OCI-LY7 (cell line): Measurements from ENCODE around the gene MAPRE2.

Source experiments
- CTCF ChIP-seq: fragments of 200-600 bp; sonication (generic); conservative IDR thresholded peaks from 2 replicates; pipeline ENCODE4 v1.5.1; 2014; ENCODE audit warnings: mild to moderate bottlenecking, antibody characterized with exemption, low read length, moderate library complexity, mixed read lengths
- EZH2phosphoT487 ChIP-seq: fragments of 200-600 bp; sonication (generic); IDR thresholded peaks from 2 replicates; pipeline ENCODE4 v1.6.1; 2018; ENCODE audit warnings: low read depth, borderline replicate concordance, mild to moderate bottlenecking, mixed run types, antibody characterized with exemption, low read length, moderate library complexity, mixed read lengths

GRCh38 chr18:35161485-35161884 lies 120.3 kb downstream of the MAPRE2 start:
- TF ChIP-seq CTCF = no peak
- TF ChIP-seq EZH2phosphoT487 = no peak
